Activated CD4-positive, alpha-beta T cell treated with anti-CD3 and anti-CD28 coated beads, Interleukin-2, amount 50 U/mL, for 4 hours (primary cell): ENCODE measurements around the gene BEAN1.

Experiments used
- DNase-seq, 2 experiments: peaks; one replicate each; pipeline ENCODE4 v3.0.0-alpha.2; 2020

The BEAN1 gene

GRCh38 chr16:66524601-66525164 lies 97.6 kb downstream of the BEAN1 start:
- DNase-seq, result no peak

GRCh38 chr16:66525396-66526180 lies 98.5 kb downstream of the BEAN1 start:
- DNase-seq, result no peak

- no peak for DNase-seq
Measured at GRCh38 chr16:66528294-66528693, 101.2 kb downstream of the BEAN1 start.

- no peak for DNase-seq
Measured at GRCh38 chr16:66529475-66529874, 102.4 kb downstream of the BEAN1 start.
